Transverse colon (tissue), 4 donors: ENCODE data around the gene TESK2. TPM values are rescaled to one million over a fixed set of nuclear protein-coding genes. Genes with fewer than 3 reads are reported as not detected.
"Not testable (repeated sequence)": the region's sequence is repeated elsewhere in the genome, so short reads cannot be mapped to it uniquely, and the experiment has no call there.

Source experiments
- DNase-seq: peaks from one replicate; pipeline ENCODE4 v3.0.0-alpha.2; 2019
- H3K27ac ChIP-seq, 4 donors: fragments of 200-600 bp; sonication (generic); 2 replicates each; pipeline ENCODE4 v1.5.1; 2016 to 2018; ENCODE audit warnings: inconsistent platforms in 4 of 4
- H3K27me3 ChIP-seq: fragments of 200-600 bp; sonication (generic); 2 replicates; pipeline ENCODE4 v1.5.1; 2017; ENCODE audit warnings: inconsistent platforms
- H3K36me3 ChIP-seq, 4 donors: fragments of 200-600 bp; sonication (generic); 2 replicates each; pipeline ENCODE4 v1.5.1; 2017 to 2019; ENCODE audit warnings: inconsistent platforms in 4 of 4
- H3K4me1 ChIP-seq, 4 donors: fragments of 200-600 bp; sonication (generic); 2 replicates each; pipeline ENCODE4 v1.5.1; 2017 to 2020; ENCODE audit warnings: inconsistent platforms in 4 of 4
- H3K4me3 ChIP-seq, 4 donors: fragments of 200-600 bp; sonication (generic); 1 replicate in 1 of 4; 2 replicates in 3 of 4; pipeline versions ENCODE4 v1.5.1 to v1.6.1; 2017 to 2019; ENCODE audit warnings: inconsistent platforms in 4 of 4
- H3K9me3 ChIP-seq, 2 donors: fragments of 200-600 bp; sonication (generic); 2 replicates each; pipeline ENCODE4 v1.5.1; 2017 to 2019; ENCODE audit warnings: inconsistent platforms in 2 of 2
- EP300 ChIP-seq: sonication (generic); formaldehyde crosslinking; IDR thresholded peaks from one replicate; pipeline ENCODE4 v1.6.1; 2017; ENCODE audit warnings: antibody characterized with exemption, low read depth
- POLR2A ChIP-seq: fragments of 450-650 bp; IDR thresholded peaks from one replicate; pipeline ENCODE4 v1.6.1; 2016; ENCODE audit warnings: antibody characterized with exemption, mild to moderate bottlenecking, moderate library complexity
- POLR2AphosphoS5 ChIP-seq, 3 donors: sonication (generic); formaldehyde crosslinking; IDR thresholded peaks; one replicate each; pipeline ENCODE4 v1.6.1; 2016; ENCODE audit warnings: antibody characterized with exemption in 3 of 3
- WGBS, 2 donors: methylation state at CpG; one replicate each; pipeline ENCODE4 v1.1.5; 2018; ENCODE audit warnings: low coverage in 1 of 2; 5-methylcytosine and 5-hydroxymethylcytosine counted together
- in situ Hi-C, 4 donors: fragments of 200-750 bp; cut with MboI; loops; one replicate each; pipeline versions ENCODE4 v1.15.0 to v1.15.1; 2017; ENCODE audit warnings: low sequenced_read_pairs in 3 of 4, low pct_ligation_motif_present in 1 of 4, low pct_unique_long_range_greater_than_20kb in 1 of 4
- intact Hi-C: fragments of 100-400 bp; cut with DNase I; formaldehyde crosslinking; loops from one replicate; pipeline ENCODE4 v1.15.1; 2023; ENCODE audit warnings: low total_unique reads
- total RNA-seq, 4 donors: library from RNA; depleted of rRNA; stranded (reverse); fragments of >200 nt; gene quantifications; one replicate each; pipeline ENCODE4 v1.1.0, GENCODE V29; 2016
- TF ChIP-seq, protein P1 (sequence below), 5 experiments: fragments of 200-600 bp in 3 of 5; fragments of 450-650 bp in 2 of 5; sonication (generic) in 3 of 5; IDR thresholded peaks; 1 replicate in 2 of 5; 2 replicates in 3 of 5; pipeline ENCODE4 v1.5.1; 2016 to 2017; ENCODE audit warnings: antibody characterized with exemption in 5 of 5, inconsistent platforms in 3 of 5, mild to moderate bottlenecking in 2 of 5, moderate library complexity in 1 of 5

TESK2 gene
- total RNA-seq, 4 donors from 2014 or later = 5.2 to 32.2 (median 14.5) TPM

DNA sequence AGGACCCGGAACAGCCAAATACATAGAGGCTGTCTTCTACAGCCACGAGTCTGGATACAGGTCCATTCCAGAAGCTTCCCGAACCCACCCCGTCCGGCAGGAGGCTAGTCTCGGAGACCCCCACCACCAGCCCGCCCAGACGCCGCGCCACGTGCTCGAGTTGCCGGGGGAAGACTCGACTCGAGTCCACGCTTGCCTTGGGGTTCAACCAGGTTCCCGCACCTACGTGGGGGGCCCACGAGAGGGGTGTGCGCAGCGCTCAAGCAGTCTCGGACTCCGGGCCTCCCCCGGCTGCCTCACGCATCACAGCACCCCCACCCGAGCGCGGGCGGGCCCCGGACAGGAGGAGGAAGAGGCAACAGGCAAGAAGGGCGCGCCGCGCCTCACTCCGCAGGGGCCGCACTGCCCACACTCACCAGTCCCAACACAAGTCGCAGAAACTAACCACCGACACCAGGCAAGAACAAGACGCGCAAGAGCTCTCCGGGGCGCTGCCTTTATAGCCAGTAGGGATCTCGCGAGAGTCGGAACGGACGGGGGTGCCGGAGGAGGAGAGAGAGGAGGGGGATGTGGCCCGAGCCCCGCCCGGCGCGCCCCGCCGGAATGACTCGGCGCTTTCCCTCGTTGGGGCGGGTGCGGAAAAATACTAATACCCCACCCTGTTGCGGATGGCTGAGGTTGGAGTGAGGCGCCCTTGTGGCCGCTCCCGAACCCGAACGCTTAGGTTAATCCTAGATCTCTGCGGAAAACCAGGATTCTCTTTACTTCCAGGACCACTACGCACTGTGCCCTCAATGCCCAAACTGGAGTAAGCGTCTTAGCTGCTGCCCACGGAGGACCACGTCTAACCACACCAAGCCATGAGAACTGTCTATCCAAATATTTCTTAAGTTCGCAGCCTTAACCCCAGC, 30.7 kb upstream of the TESK2 start, which contains the start of gene PRDX1:
Gene PRDX1 (minus strand): TSS at position 472 of the 911 bp plus-strand sequence. CDS start 2,841 bp downstream, outside the sequence.
- intact Hi-C loops (no loop called here), in situ Hi-C loops (no loop called here)

DNA sequence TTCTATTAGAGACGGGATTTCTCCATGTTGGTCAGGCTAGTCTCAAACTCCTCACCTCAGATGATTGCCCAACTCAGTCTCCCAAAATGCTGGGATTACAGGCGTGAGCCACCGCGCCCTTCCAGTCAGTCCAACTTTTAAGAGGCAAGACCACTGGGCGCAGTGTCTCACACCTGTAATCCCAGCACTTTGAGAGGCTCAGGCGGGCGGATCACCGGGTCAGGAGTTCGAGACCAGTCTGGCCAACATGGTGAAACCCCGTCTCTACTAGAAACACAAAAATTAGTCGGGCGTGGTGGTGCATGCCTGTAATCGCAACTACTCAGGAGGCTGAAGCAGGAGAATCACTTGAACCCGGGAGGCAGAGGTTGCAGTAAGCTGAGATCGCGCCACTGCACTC, 28.8 kb upstream of the TESK2 start:
- intact Hi-C loops (loop anchor here (5.0 kb wide), 1 partner anchor 33 kb away; the partner anchor contains the start of gene AKR1A1), in situ Hi-C loops (loop anchor here in 1 of 4 donors (10.0 kb wide), 1 partner anchor 45 kb away; no protein-coding TSS in a partner anchor)

More for the DNA sequence above, 30.7 kb upstream of the TESK2 start, which contains the start of gene PRDX1:
- Histone ChIP-seq H3K27ac (peak within 1 kb of the TSS; percentile 90 to 99 (median 94)), H3K4me3 (peak within 1 kb of the TSS; percentile 58 to 96 (median 84)), H3K4me1 (peaks cover 6 to 37% (median 30%) of the 10 kb centered on the region in 4 donors), H3K36me3 (peaks cover 0 to 7% (median 2%) of the 10 kb centered on the region in 4 donors), H3K9me3 (no peaks in the 10 kb centered on the region), H3K27me3 (no peaks in the 10 kb centered on the region)
- TF ChIP-seq EP300 = no peak
- peak; percentile 100 for TF ChIP-seq POLR2A
- TF ChIP-seq, protein P1, sequence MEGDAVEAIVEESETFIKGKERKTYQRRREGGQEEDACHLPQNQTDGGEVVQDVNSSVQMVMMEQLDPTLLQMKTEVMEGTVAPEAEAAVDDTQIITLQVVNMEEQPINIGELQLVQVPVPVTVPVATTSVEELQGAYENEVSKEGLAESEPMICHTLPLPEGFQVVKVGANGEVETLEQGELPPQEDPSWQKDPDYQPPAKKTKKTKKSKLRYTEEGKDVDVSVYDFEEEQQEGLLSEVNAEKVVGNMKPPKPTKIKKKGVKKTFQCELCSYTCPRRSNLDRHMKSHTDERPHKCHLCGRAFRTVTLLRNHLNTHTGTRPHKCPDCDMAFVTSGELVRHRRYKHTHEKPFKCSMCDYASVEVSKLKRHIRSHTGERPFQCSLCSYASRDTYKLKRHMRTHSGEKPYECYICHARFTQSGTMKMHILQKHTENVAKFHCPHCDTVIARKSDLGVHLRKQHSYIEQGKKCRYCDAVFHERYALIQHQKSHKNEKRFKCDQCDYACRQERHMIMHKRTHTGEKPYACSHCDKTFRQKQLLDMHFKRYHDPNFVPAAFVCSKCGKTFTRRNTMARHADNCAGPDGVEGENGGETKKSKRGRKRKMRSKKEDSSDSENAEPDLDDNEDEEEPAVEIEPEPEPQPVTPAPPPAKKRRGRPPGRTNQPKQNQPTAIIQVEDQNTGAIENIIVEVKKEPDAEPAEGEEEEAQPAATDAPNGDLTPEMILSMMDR (IDR thresholded peaks at IDR 0.05) = peak in 2 of 5 experiments; percentile 21 to 41
- TF ChIP-seq POLR2AphosphoS5 (IDR thresholded peaks at IDR 0.05) = peak; percentile 100
- peak; percentile 98 for DNase-seq
- WGBS, 2 donors = 0% methylated on average over 60 of the region's 72 CpGs; no CpG with 5 or more reads in 1 of the 2 donors

DNA sequence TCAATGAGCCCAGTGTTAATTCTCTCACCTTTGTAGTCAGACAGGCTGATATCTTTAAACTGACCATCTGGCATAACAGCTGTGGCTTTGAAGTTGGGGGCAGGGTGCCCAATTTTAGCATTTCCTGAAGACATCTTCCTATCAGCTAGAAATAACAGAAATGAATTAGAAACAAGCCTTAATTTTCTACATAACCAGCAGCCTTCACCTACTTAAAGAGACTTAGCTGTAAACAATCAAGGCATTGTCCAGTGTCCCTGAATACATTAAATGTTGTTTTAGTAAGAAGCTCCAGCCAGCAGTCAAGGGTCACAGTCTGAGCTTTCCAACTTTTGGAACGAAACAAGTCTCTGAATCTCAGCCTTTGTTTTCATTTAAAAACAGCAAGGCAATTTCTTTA, 27.9 kb upstream of the TESK2 start:
- H3K9me3 ChIP-seq = no peaks in the 10 kb centered on the region
- intact Hi-C loops (loop anchor here (5.0 kb wide), 1 partner anchor 33 kb away; the partner anchor contains the start of gene AKR1A1), in situ Hi-C loops (loop anchor here in 1 of 4 donors (10.0 kb wide), 1 partner anchor 46 kb away; no protein-coding TSS in a partner anchor)
- TF ChIP-seq EP300 (no peak), POLR2AphosphoS5 (IDR thresholded peaks at IDR 0.05) (no peak), POLR2A (no peak)
- TF ChIP-seq, protein P1 (IDR thresholded peaks at IDR 0.05) = no peak
- DNase-seq = peak; percentile 30
- WGBS, 2 donors = 0 to 19% methylated on average over 1 of the region's 1 CpG
- H3K27me3 ChIP-seq = no peaks in the 10 kb centered on the region
- H3K4me1 ChIP-seq = peaks cover 17 to 52% (median 39%) of the 10 kb centered on the region in 4 donors
- no peak overlapping the region for H3K4me3 ChIP-seq
- peak overlapping the region in 3 of 4 donors; percentile 7 to 34 (median 12) for H3K27ac ChIP-seq
- peaks cover 0 to 22% (median 7%) of the 10 kb centered on the region in 4 donors for H3K36me3 ChIP-seq

More for the DNA sequence above, 28.8 kb upstream of the TESK2 start:
- H3K9me3 ChIP-seq, DNase-seq, H3K4me3 ChIP-seq, H3K27me3 ChIP-seq: not testable (repeated sequence)
- peak overlapping the region in 2 of 4 donors; percentile 7 to 34 for H3K27ac ChIP-seq
- peaks cover 0 to 13% (median 3%) of the 10 kb centered on the region in 4 donors for H3K36me3 ChIP-seq
- H3K4me1 ChIP-seq = peaks cover 17 to 50% (median 37%) of the 10 kb centered on the region in 4 donors
- 69 to 80% methylated on average over 1 to 15 of the region's 16 CpGs for WGBS, 2 donors

DNA sequence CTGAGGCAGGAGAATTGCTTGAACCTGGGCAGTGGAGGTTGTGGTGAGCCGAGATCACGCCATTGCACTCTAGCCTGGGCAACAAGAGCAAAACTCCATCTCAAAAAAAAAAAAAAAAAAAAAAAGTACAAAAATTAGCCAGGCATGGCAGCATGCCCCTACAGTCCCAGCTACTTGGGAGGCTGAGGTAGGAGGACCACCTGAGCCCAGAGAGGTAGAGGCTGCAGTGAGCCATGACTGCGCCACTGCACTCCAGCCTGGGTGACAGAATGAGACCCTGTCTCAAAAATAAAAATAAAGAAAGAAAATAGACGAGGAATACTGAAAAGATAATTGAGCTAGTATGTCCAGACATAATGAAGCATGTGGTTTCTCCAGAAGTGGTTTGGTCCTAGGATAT, 27.4 kb upstream of the TESK2 start:
- H3K27me3 ChIP-seq, H3K27ac ChIP-seq, H3K9me3 ChIP-seq, H3K4me3 ChIP-seq, DNase-seq: not testable (repeated sequence)
- H3K4me1 ChIP-seq = peaks cover 17 to 52% (median 39%) of the 10 kb centered on the region in 4 donors
- intact Hi-C loops = loop anchor here (5.0 kb wide), 1 partner anchor 34 kb away; the partner anchor contains the start of gene AKR1A1
- in situ Hi-C loops = loop anchor here in 1 of 4 donors (10.0 kb wide), 1 partner anchor 46 kb away; no protein-coding TSS in a partner anchor
- H3K36me3 ChIP-seq = peaks cover 0 to 28% (median 9%) of the 10 kb centered on the region in 4 donors
- 92 to 100% methylated on average over 1 to 4 of the region's 4 CpGs for whole genome bisulfite sequencing, 2 donors
